Sigmoid colon (tissue), 3 donors: Measurements from ENCODE around the gene ZCCHC7.

Experiments
- CTCF ChIP-seq, 4 experiments: fragments of 450-650 bp in 3 of 4; fragments of 200-600 bp in 1 of 4; IDR thresholded peaks; one replicate each; pipeline ENCODE4 v1.5.1; 2016 to 2019; ENCODE audit warnings: antibody characterized with exemption in 4 of 4, mild to moderate bottlenecking in 3 of 4, moderate library complexity in 2 of 4
- POLR2A ChIP-seq, 2 donors: fragments of 450-650 bp; IDR thresholded peaks; one replicate each; pipeline ENCODE4 v1.6.1; 2016; ENCODE audit warnings: antibody characterized with exemption in 2 of 2, mild to moderate bottlenecking in 2 of 2, moderate library complexity in 2 of 2

- TF ChIP-seq POLR2A (IDR thresholded peaks at IDR 0.05): no peak
- no peak for TF ChIP-seq CTCF (IDR thresholded peaks at IDR 0.05)
Observed at GRCh38 chr9:37082214-37082765, 38.1 kb upstream of the ZCCHC7 start.
